Stimulated activated CD4-positive, alpha-beta T cell treated with anti-CD3 and anti-CD28 coated beads, Interleukin-1b, Interleukin-23, amount 100 ng/mL, for 24 hours (primary cell): ENCODE results near the gene NBPF12.
"Not testable (repeated sequence)": the region's sequence is repeated elsewhere in the genome, so short reads cannot be mapped to it uniquely, and the experiment has no call there.

ENCODE experiments used
- DNase-seq, 4 experiments: peaks; one replicate each; pipeline ENCODE4 v3.0.0-alpha.2; 2020; ENCODE audit warnings: low read depth in 4 of 4, low spot score in 1 of 4

Gene NBPF12

GRCh38 chr1:146985855-146986254 lies 47.7 kb downstream of the NBPF12 start:
- not testable (repeated sequence) for DNase-seq

- DNase-seq: not testable (repeated sequence)
Observed at GRCh38 chr1:146986450-146986849, 48.3 kb downstream of the NBPF12 start.

- not testable (repeated sequence) for DNase-seq
Observed at GRCh38 chr1:146987502-146987901, 49.4 kb downstream of the NBPF12 start.

- DNase-seq: not testable (repeated sequence)
Observed at GRCh38 chr1:146989455-146989854, 51.3 kb downstream of the NBPF12 start.

- DNase-seq: not testable (repeated sequence)
Observed at GRCh38 chr1:147008495-147008894, 70.4 kb downstream of the NBPF12 start.

GRCh38 chr1:147026975-147027374 lies 88.9 kb downstream of the NBPF12 start:
- peak in 1 of 4 experiments; percentile 3 for DNase-seq

GRCh38 chr1:147030066-147030653 lies 92.0 kb downstream of the NBPF12 start:
- not testable (repeated sequence) for DNase-seq

- DNase-seq: no peak
Observed at GRCh38 chr1:147039916-147040315, 101.8 kb downstream of the NBPF12 start.

GRCh38 chr1:147042891-147043290 lies 104.8 kb downstream of the NBPF12 start:
- not testable (repeated sequence) for DNase-seq

- not testable (repeated sequence) for DNase-seq
Observed at GRCh38 chr1:147044511-147044910, 106.4 kb downstream of the NBPF12 start.
